GM12878 (cell line): ENCODE data around the gene FHOD3.
"Not testable (repeated sequence)": the region's sequence is repeated elsewhere in the genome, so short reads cannot be mapped to it uniquely, and the experiment has no call there.

ENCODE experiments used
- CREM ChIP-seq: IDR thresholded peaks from 2 replicates; pipeline ENCODE4 v1.6.1; 2014; ENCODE audit warnings: antibody characterized with exemption, low read depth
- PKNOX1 ChIP-seq: fragments of 450-650 bp; IDR thresholded peaks from 2 replicates; pipeline ENCODE4 v1.6.1; 2016; ENCODE audit warnings: mild to moderate bottlenecking
- POLR2A ChIP-seq: IDR thresholded peaks from 2 replicates; pipeline ENCODE4 v1.6.1; 2011; ENCODE audit warnings: low read depth, mild to moderate bottlenecking, low read length
- POLR2AphosphoS5 ChIP-seq: IDR thresholded peaks from 2 replicates; pipeline ENCODE4 v1.6.1; 2011; ENCODE audit warnings: mild to moderate bottlenecking, low read length, inconsistent platforms
- YY1 ChIP-seq: IDR thresholded peaks from 2 replicates; pipeline ENCODE4 v1.6.1; 2011; ENCODE audit warnings: low read depth, mild to moderate bottlenecking, low read length

- not testable (repeated sequence) for TF ChIP-seq PKNOX1, YY1, CREM, POLR2AphosphoS5, POLR2A
Measured at GRCh38 chr18:36551274-36551673, 253.8 kb downstream of the FHOD3 start.
